Measurements from ENCODE around the gene STARD13. TPM values are rescaled to one million over a fixed set of nuclear protein-coding genes. Genes with fewer than 3 reads are reported as not detected.
A peak's percentile ranks its signal among the peaks of the same experiment; 100 is the strongest.

Gene STARD13
- total RNA-seq, 1 donor from 2014 or later, result 2.0 TPM

DNA sequence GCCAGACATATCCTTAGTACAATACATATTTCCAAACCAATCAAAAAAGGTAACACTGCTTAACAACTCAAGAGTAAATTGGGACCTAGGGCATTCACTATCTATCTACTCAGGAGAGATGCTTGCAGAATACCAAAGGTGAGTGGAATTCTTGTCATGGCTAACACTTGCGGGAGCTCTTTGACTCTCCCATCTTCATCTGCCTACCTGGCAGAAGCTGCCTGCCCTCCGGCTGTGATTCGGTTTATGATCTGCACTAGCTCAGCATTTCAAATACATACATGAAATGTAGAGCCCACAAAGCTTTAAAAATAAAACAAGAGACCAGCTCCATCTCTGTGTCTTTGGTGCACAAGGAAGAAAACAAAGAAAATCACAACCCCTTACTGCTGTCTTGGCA lies 127.3 kb downstream of the STARD13 start:
- no peaks in the 10 kb centered on the region for H3K4me1 ChIP-seq
- no peaks in the 10 kb centered on the region for H3K27me3 ChIP-seq
- TF ChIP-seq, protein P1, sequence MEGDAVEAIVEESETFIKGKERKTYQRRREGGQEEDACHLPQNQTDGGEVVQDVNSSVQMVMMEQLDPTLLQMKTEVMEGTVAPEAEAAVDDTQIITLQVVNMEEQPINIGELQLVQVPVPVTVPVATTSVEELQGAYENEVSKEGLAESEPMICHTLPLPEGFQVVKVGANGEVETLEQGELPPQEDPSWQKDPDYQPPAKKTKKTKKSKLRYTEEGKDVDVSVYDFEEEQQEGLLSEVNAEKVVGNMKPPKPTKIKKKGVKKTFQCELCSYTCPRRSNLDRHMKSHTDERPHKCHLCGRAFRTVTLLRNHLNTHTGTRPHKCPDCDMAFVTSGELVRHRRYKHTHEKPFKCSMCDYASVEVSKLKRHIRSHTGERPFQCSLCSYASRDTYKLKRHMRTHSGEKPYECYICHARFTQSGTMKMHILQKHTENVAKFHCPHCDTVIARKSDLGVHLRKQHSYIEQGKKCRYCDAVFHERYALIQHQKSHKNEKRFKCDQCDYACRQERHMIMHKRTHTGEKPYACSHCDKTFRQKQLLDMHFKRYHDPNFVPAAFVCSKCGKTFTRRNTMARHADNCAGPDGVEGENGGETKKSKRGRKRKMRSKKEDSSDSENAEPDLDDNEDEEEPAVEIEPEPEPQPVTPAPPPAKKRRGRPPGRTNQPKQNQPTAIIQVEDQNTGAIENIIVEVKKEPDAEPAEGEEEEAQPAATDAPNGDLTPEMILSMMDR (IDR thresholded peaks at IDR 0.05), result no peak
- TF ChIP-seq EZH2 (IDR thresholded peaks at IDR 0.05) (no peak), EZH2phosphoT487 (IDR thresholded peaks at IDR 0.05) (no peak)
- DNase-seq (ENCODE audit: low spot score), result no peak
- peaks cover 10% of the 10 kb centered on the region for H3K4me1 Mint-ChIP-seq
- H3K27ac ChIP-seq, result no peak overlapping the region
- H4K20me1 ChIP-seq (ENCODE audit: low read depth), result no peaks in the 10 kb centered on the region
- H3K79me2 ChIP-seq (ENCODE audit: low read depth), result no peaks in the 10 kb centered on the region
- no peaks in the 10 kb centered on the region for H3K36me3 ChIP-seq
- no peak overlapping the region for H2AFZ ChIP-seq (replicated peaks)
- no peak overlapping the region for H3K9ac ChIP-seq
- no peak overlapping the region for H3K27ac Mint-ChIP-seq
- H3K4me3 ChIP-seq, result no peak overlapping the region
- no peak overlapping the region for H3K4me3 Mint-ChIP-seq
- H3F3A ChIP-seq (ENCODE audit: low read depth), result no peaks in the 10 kb centered on the region
- no peaks in the 10 kb centered on the region for H3K9me3 ChIP-seq (ENCODE audit: low read depth)
- H3K9me3 Mint-ChIP-seq, result peaks cover 13% of the 10 kb centered on the region
- peaks cover 13% of the 10 kb centered on the region for H3K36me3 Mint-ChIP-seq
- H3K4me2 ChIP-seq, result no peak overlapping the region
- H3K27me3 Mint-ChIP-seq (ENCODE audit: insufficient read depth, low read depth), result peaks cover 2% of the 10 kb centered on the region

DNA sequence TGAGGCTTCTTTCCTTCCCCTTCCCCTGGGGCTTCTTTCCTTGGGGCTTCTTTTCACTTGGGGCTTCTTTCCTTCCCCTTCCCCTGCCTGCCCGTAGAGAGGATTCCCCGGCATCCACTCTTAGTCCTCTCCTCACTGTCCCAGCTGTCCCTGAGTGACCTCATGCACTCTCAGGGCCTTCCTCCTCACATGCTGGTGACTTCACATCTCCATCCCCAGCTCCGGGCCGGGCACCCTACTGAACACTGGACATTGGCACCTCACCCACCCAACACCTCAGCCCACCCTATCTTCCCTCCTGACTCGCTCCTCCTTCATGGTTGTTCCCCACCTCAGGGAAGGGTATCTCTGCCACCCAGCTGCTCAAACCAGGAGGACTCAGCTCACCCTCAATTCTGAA lies 130.6 kb downstream of the STARD13 start:
- no peaks in the 10 kb centered on the region for H3K27me3 ChIP-seq
- DNase-seq (ENCODE audit: low spot score), result no peak
- Mint-ChIP-seq H3K4me3 (no peak overlapping the region), H3K27ac (no peak overlapping the region), H3K36me3 (peaks cover 2% of the 10 kb centered on the region), H3K4me1 (peaks cover 12% of the 10 kb centered on the region), H3K27me3 (ENCODE audit: insufficient read depth, low read depth) (peaks cover 2% of the 10 kb centered on the region), H3K9me3 (no peaks in the 10 kb centered on the region)
- no peak overlapping the region for H3K27ac ChIP-seq
- TF ChIP-seq EZH2phosphoT487 (IDR thresholded peaks at IDR 0.05), result no peak
- TF ChIP-seq, protein P1 (IDR thresholded peaks at IDR 0.05), result no peak
- TF ChIP-seq EZH2 (IDR thresholded peaks at IDR 0.05), result no peak
- no peaks in the 10 kb centered on the region for H3K4me1 ChIP-seq
- H3K9ac ChIP-seq, result no peak overlapping the region
- H3K4me2 ChIP-seq, result no peak overlapping the region
- no peaks in the 10 kb centered on the region for H3F3A ChIP-seq (ENCODE audit: low read depth)
- H4K20me1 ChIP-seq (ENCODE audit: low read depth), result no peaks in the 10 kb centered on the region
- no peak overlapping the region for H2AFZ ChIP-seq (replicated peaks)
- no peaks in the 10 kb centered on the region for H3K9me3 ChIP-seq (ENCODE audit: low read depth)
- no peak overlapping the region for H3K4me3 ChIP-seq
- H3K79me2 ChIP-seq (ENCODE audit: low read depth), result no peaks in the 10 kb centered on the region
- H3K36me3 ChIP-seq, result no peaks in the 10 kb centered on the region

DNA sequence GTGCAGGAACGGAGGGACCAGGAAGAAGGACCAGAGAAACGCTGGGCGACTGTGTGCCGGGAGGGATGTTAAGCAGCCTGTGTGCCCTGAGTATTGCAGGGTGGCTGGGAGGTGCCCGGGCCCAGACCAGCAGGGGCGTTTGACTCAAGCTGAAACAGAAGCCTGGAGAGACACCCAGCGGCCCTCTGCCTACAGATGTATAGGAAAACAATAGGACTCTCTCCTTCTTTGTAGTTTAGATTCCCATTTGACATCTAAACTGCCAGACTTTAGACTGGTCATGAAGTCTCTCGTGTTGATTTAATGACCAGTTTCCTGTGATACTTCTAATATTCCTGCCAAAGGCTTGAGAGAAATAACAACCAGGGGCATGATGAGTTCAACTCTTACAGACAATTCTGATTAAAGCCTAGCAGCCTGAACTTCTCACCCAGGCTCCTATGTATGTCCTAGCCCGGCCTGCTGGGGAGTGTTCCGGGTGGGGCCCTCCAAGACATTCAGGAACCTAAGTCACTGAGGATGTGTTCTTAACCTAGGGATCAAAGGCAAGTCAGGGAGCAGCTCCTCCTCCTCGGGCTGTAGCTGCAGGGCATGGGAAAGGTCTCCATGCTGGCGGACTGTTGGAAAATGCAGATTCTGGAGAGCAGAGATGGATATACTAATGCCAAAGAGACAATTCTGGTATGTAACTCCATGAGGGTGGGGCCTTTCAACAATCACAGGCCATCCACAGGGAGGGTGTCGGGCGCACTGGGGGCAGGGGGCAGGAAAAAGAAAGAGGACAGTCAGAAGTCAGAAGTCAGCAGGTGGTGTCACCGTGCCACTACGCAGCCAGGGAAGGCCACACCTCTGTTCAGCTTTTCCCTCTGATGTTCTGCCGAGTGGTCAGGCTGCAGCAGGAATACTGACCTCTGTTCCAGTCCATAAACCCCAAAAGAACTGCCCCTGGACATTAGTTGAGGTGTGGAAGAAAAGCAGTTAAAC lies 131.8 kb downstream of the STARD13 start:
- no peaks in the 10 kb centered on the region for H4K20me1 ChIP-seq (ENCODE audit: low read depth)
- TF ChIP-seq EZH2phosphoT487 (IDR thresholded peaks at IDR 0.05) (no peak), EZH2 (IDR thresholded peaks at IDR 0.05) (no peak)
- TF ChIP-seq, protein P1 (IDR thresholded peaks at IDR 0.05), result no peak
- Mint-ChIP-seq H3K27ac (no peak overlapping the region), H3K36me3 (no peaks in the 10 kb centered on the region), H3K4me3 (no peak overlapping the region), H3K4me1 (peaks cover 12% of the 10 kb centered on the region), H3K27me3 (ENCODE audit: insufficient read depth, low read depth) (peaks cover 2% of the 10 kb centered on the region), H3K9me3 (no peaks in the 10 kb centered on the region)
- H3K9ac ChIP-seq, result no peak overlapping the region
- DNase-seq (ENCODE audit: low spot score), result peak; percentile 9
- H3K9me3 ChIP-seq (ENCODE audit: low read depth), result no peaks in the 10 kb centered on the region
- no peaks in the 10 kb centered on the region for H3K36me3 ChIP-seq
- no peak overlapping the region for H3K4me3 ChIP-seq
- no peak overlapping the region for H2AFZ ChIP-seq (replicated peaks)
- H3K79me2 ChIP-seq (ENCODE audit: low read depth), result no peaks in the 10 kb centered on the region
- H3K4me1 ChIP-seq, result no peaks in the 10 kb centered on the region
- no peaks in the 10 kb centered on the region for H3K27me3 ChIP-seq
- H3F3A ChIP-seq (ENCODE audit: low read depth), result no peaks in the 10 kb centered on the region
- no peak overlapping the region for H3K27ac ChIP-seq
- H3K4me2 ChIP-seq, result no peak overlapping the region
